HL-60 (cell line): ENCODE results near the gene AFP.

ENCODE experiments used
- DNase-seq, 2 experiments: peaks; one replicate each; pipeline ENCODE4 v3.0.0-alpha.2; 2010 to 2020; ENCODE audit warnings: low read depth in 1 of 2, low spot score in 1 of 2
- H3K27ac ChIP-seq: fragments of 250-450 bp; sonication (Bioruptor Pico); replicated peaks from 2 replicates; pipeline ENCODE4 v1.5.1; 2020; ENCODE audit warnings: mild to moderate bottlenecking, moderate library complexity
- H3K27me3 ChIP-seq: fragments of 250-450 bp; sonication (Bioruptor Pico); 2 replicates; pipeline ENCODE4 v1.5.1; 2021; ENCODE audit warnings: mild to moderate bottlenecking, moderate library complexity; ENCODE audit not compliant: insufficient read depth, poor library complexity, severe bottlenecking
- H3K4me3 ChIP-seq: replicated peaks from 2 replicates; pipeline ENCODE4 v1.5.1; 2011; ENCODE audit warnings: mild to moderate bottlenecking, control low read depth, low read length; ENCODE audit not compliant: insufficient read depth
- CTCF ChIP-seq: IDR thresholded peaks from one replicate; pipeline ENCODE4 v1.5.1; 2011; ENCODE audit warnings: low read length, control low read depth, inconsistent platforms; ENCODE audit not compliant: insufficient read depth
- GABPA ChIP-seq: IDR thresholded peaks from 2 replicates; pipeline ENCODE4 v1.6.1; 2012; ENCODE audit warnings: low read depth
- POLR2AphosphoS5 ChIP-seq: IDR thresholded peaks from 2 replicates; pipeline ENCODE4 v1.6.1; 2012; ENCODE audit warnings: low read depth
- REST ChIP-seq: IDR thresholded peaks from 2 replicates; pipeline ENCODE4 v1.6.1; 2012; ENCODE audit warnings: low read depth; ENCODE audit not compliant: insufficient replicate concordance
- SPI1 ChIP-seq: IDR thresholded peaks from 2 replicates; pipeline ENCODE4 v1.6.1; 2012; ENCODE audit warnings: low read depth, mild to moderate bottlenecking, borderline replicate concordance

AFP gene

GRCh38 chr4:73407227-73407673, 28.8 kb upstream of the AFP start:
- no peak overlapping the region for H3K4me3 ChIP-seq
- peaks cover 2% of the 10 kb centered on the region for H3K27me3 ChIP-seq
- no peak for DNase-seq
- no peak overlapping the region for H3K27ac ChIP-seq
- TF ChIP-seq GABPA (no peak), CTCF (no peak), POLR2AphosphoS5 (no peak), SPI1 (no peak), REST (no peak)

GRCh38 chr4:73408181-73408867, 27.7 kb upstream of the AFP start:
- no peak for DNase-seq
- no peak overlapping the region for H3K4me3 ChIP-seq

More at GRCh38 chr4:73408181-73408867, 27.7 kb upstream of the AFP start:
- no peak overlapping the region for H3K27ac ChIP-seq
- H3K27me3 ChIP-seq = peaks cover 2% of the 10 kb centered on the region
- TF ChIP-seq CTCF (no peak), GABPA (no peak), REST (peak; percentile 75), POLR2AphosphoS5 (no peak), SPI1 (no peak)
